Measurements from ENCODE around the gene FMO3.

The FMO3 gene

DNA sequence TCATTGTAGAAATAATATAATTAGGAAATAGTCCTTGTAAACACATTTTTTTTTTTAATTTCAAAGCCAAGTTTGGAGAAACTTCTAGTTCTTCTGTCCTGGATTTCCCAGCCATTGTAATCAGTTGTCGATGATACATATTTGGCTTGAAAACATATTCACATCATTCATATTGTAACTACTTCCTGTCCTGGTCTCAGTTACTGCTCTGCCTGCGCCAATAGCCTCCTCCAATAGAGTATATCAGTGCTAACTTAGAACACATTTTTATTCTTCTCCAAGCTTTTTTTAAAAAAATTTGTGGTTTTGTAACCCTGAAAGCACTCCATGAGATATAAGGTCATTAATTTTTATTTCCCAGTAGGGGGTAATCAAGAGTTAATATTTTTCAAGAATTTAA, 48.3 kb downstream of the FMO3 start:
- Histone ChIP-seq H3K9me3 (ENCODE audit: control insufficient read depth, low read length) (no peaks in the 10 kb centered on the region), H3K4me3 (ENCODE audit: extremely low read depth, insufficient read depth, low read length, poor library complexity, severe bottlenecking) (no peak overlapping the region), H3K4me1 (ENCODE audit: control insufficient read depth, insufficient read depth, low read length, poor library complexity, severe bottlenecking) (no peaks in the 10 kb centered on the region), H3K27ac (ENCODE audit: low read depth, low read length, severe bottlenecking) (no peak overlapping the region), H3K36me3 (ENCODE audit: control insufficient read depth, insufficient read depth, low read length) (no peaks in the 10 kb centered on the region)
- WGBS, 2 experiments (ENCODE audit: insufficient coverage in 2 of 2): 90% methylated on average over 2 of the region's 2 CpGs; no CpG with 5 or more reads in 1 of the 2 experiments

GRCh38 chr1:171139890-171140289, 49.2 kb downstream of the FMO3 start:
- Histone ChIP-seq H3K27ac (ENCODE audit: low read depth, low read length, severe bottlenecking) (no peak overlapping the region), H3K9me3 (ENCODE audit: control insufficient read depth, low read length) (no peaks in the 10 kb centered on the region), H3K36me3 (ENCODE audit: control insufficient read depth, insufficient read depth, low read length) (no peaks in the 10 kb centered on the region), H3K4me3 (ENCODE audit: extremely low read depth, insufficient read depth, low read length, poor library complexity, severe bottlenecking) (no peak overlapping the region), H3K4me1 (ENCODE audit: control insufficient read depth, insufficient read depth, low read length, poor library complexity, severe bottlenecking) (no peaks in the 10 kb centered on the region)
- WGBS, 2 experiments (ENCODE audit: insufficient coverage in 2 of 2): 67 to 100% methylated on average over 1 of the region's 4 CpGs

DNA sequence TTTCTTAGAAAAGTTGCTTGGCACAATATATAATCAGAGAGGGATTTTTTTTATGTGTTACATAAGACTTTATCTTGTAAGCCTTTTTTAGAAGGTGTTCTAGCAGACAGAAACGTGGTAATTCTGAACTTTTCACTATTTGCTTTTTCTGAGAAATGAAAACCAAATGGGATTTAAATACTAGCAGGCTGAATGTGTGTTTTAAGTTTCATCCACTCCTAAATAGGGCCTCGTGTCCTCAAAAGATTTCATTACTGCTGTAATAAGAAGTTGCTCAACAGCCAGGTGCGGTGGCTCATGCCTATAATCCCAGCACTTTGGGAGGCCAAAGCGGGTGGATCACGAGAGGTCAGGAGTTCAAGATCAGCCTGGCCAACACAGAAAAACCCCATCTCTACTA, 49.7 kb downstream of the FMO3 start:
- no peaks in the 10 kb centered on the region for H3K4me1 ChIP-seq (ENCODE audit: control insufficient read depth, insufficient read depth, low read length, poor library complexity, severe bottlenecking)
- H3K4me3 ChIP-seq (ENCODE audit: extremely low read depth, insufficient read depth, low read length, poor library complexity, severe bottlenecking): no peak overlapping the region
- H3K27ac ChIP-seq (ENCODE audit: low read depth, low read length, severe bottlenecking): no peak overlapping the region
- 76 to 88% methylated on average over 2 to 3 of the region's 5 CpGs for WGBS, 2 experiments (ENCODE audit: insufficient coverage in 2 of 2)
- H3K36me3 ChIP-seq (ENCODE audit: control insufficient read depth, insufficient read depth, low read length): no peaks in the 10 kb centered on the region
- no peaks in the 10 kb centered on the region for H3K9me3 ChIP-seq (ENCODE audit: control insufficient read depth, low read length)

- WGBS, 2 experiments (ENCODE audit: insufficient coverage in 2 of 2): no CpG with 5 or more reads among the region's 4 CpGs
- Histone ChIP-seq H3K27ac (ENCODE audit: low read depth, low read length, severe bottlenecking) (no peak overlapping the region), H3K4me3 (ENCODE audit: extremely low read depth, insufficient read depth, low read length, poor library complexity, severe bottlenecking) (no peak overlapping the region), H3K4me1 (ENCODE audit: control insufficient read depth, insufficient read depth, low read length, poor library complexity, severe bottlenecking) (no peaks in the 10 kb centered on the region), H3K9me3 (ENCODE audit: control insufficient read depth, low read length) (no peaks in the 10 kb centered on the region), H3K36me3 (ENCODE audit: control insufficient read depth, insufficient read depth, low read length) (no peaks in the 10 kb centered on the region)
Measured at GRCh38 chr1:171140956-171141687, 50.4 kb downstream of the FMO3 start.

- no peak overlapping the region for H3K27ac ChIP-seq (ENCODE audit: low read depth, low read length, severe bottlenecking)
- no peaks in the 10 kb centered on the region for H3K4me1 ChIP-seq (ENCODE audit: control insufficient read depth, insufficient read depth, low read length, poor library complexity, severe bottlenecking)
- no peaks in the 10 kb centered on the region for H3K36me3 ChIP-seq (ENCODE audit: control insufficient read depth, insufficient read depth, low read length)
- H3K4me3 ChIP-seq (ENCODE audit: extremely low read depth, insufficient read depth, low read length, poor library complexity, severe bottlenecking): no peak overlapping the region
- 100% methylated on average over 2 of the region's 6 CpGs; no CpG with 5 or more reads in 1 of the 2 experiments for WGBS, 2 experiments (ENCODE audit: insufficient coverage in 2 of 2)
- no peaks in the 10 kb centered on the region for H3K9me3 ChIP-seq (ENCODE audit: control insufficient read depth, low read length)
Measured at GRCh38 chr1:171141688-171142415, 51.1 kb downstream of the FMO3 start.

DNA sequence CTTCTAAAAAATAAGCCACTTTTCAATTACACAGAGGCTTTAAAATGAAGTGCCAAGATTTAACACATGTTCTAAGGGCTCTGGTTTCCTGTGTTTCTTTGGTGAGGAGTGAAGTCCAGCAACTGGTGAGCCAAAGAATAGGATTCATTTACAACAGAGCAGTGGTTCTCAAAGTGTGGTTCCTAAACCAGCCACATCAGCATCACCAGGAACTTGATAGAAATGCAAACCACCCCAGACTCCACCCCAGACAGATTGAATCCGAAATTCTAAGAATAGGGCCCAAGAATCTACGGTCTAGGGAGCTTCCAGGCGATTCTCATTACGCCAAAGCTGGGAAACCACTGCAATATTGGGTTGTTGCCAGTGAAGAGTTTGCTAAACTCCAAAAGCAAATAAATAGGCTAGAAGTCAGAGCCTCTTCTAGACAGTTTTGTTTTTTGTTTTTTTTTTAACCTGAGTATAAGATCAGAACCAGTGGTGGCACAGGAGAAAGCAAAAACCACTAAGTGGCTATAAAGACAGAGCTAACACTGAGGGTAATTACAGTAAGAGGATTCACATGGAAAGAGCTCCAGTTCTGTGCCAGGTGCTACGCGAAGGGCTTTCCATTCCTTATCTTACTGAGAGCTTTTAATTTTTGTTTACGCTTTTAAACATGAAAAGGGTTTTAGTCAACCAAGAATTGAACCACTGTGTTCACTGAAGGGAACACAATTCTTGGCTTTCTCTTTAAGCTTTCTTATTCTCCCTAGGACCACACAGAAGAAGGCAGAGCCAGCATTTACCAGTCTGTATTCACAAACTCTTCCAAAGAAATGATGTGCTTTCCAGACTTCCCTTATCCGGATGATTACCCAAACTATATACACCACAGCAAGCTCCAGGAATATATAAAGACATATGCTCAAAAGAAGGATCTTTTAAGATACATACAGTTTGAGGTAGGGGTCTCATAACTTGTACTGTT, 52.0 kb downstream of the FMO3 start:
- H3K9me3 ChIP-seq (ENCODE audit: control insufficient read depth, low read length): no peaks in the 10 kb centered on the region
- no peaks in the 10 kb centered on the region for H3K36me3 ChIP-seq (ENCODE audit: control insufficient read depth, insufficient read depth, low read length)
- no peak overlapping the region for H3K27ac ChIP-seq (ENCODE audit: low read depth, low read length, severe bottlenecking)
- H3K4me3 ChIP-seq (ENCODE audit: extremely low read depth, insufficient read depth, low read length, poor library complexity, severe bottlenecking): no peak overlapping the region
- 87 to 96% methylated on average over 6 of the region's 8 CpGs for WGBS, 2 experiments (ENCODE audit: insufficient coverage in 2 of 2)
- H3K4me1 ChIP-seq (ENCODE audit: control insufficient read depth, insufficient read depth, low read length, poor library complexity, severe bottlenecking): no peaks in the 10 kb centered on the region

DNA sequence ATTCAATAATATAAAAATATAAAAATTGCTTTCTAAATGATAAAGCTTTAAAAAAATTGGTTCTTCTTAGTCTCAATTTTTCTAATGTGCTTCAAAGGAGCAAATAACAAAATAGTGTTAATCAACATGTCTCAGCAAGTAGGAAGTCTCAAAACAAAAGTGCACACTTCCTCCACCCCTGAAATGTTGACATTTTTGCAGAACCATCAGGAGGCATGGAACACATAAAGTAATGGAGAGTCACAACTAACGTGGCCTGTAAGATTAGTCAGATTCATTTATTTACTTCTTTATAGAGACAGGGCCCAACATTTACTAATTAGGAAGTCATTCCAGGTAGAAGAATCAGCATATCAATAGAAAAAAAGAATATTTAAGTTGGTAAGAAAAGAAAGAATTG, 59.5 kb downstream of the FMO3 start:
- WGBS, 2 experiments (ENCODE audit: insufficient coverage in 2 of 2): no CpG with 5 or more reads among the region's 1 CpG
- Histone ChIP-seq H3K27ac (ENCODE audit: low read depth, low read length, severe bottlenecking) (no peak overlapping the region), H3K9me3 (ENCODE audit: control insufficient read depth, low read length) (no peaks in the 10 kb centered on the region), H3K36me3 (ENCODE audit: control insufficient read depth, insufficient read depth, low read length) (no peaks in the 10 kb centered on the region), H3K4me3 (ENCODE audit: extremely low read depth, insufficient read depth, low read length, poor library complexity, severe bottlenecking) (no peak overlapping the region), H3K4me1 (ENCODE audit: control insufficient read depth, insufficient read depth, low read length, poor library complexity, severe bottlenecking) (no peaks in the 10 kb centered on the region)

- Histone ChIP-seq H3K4me1 (ENCODE audit: control insufficient read depth, insufficient read depth, low read length, poor library complexity, severe bottlenecking) (no peaks in the 10 kb centered on the region), H3K9me3 (ENCODE audit: control insufficient read depth, low read length) (no peaks in the 10 kb centered on the region), H3K27ac (ENCODE audit: low read depth, low read length, severe bottlenecking) (no peak overlapping the region), H3K4me3 (ENCODE audit: extremely low read depth, insufficient read depth, low read length, poor library complexity, severe bottlenecking) (no peak overlapping the region), H3K36me3 (ENCODE audit: control insufficient read depth, insufficient read depth, low read length) (no peaks in the 10 kb centered on the region)
- 70 to 89% methylated on average over 2 of the region's 2 CpGs for WGBS, 2 experiments (ENCODE audit: insufficient coverage in 2 of 2)
Measured at GRCh38 chr1:171152549-171152948, 61.8 kb downstream of the FMO3 start.

DNA sequence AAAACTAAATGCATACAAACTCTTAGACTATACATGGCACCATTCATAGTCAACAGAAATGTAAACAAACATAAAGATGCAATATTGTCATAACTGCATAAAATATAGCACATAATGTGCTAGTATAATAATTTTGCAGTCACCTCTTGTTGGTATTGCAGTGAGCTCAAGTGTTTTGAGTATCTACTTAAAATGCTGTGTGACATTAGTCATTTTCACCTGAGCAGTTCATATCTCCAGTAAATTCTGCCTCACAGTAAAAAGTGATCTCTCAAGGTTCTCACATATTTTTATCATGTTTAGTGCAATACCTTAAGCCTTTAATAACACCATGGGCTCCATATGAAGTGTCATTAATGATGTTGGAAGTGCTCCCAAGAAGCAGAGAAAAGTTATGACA, 64.8 kb downstream of the FMO3 start:
- H3K9me3 ChIP-seq (ENCODE audit: control insufficient read depth, low read length): peaks cover 3% of the 10 kb centered on the region

DNA sequence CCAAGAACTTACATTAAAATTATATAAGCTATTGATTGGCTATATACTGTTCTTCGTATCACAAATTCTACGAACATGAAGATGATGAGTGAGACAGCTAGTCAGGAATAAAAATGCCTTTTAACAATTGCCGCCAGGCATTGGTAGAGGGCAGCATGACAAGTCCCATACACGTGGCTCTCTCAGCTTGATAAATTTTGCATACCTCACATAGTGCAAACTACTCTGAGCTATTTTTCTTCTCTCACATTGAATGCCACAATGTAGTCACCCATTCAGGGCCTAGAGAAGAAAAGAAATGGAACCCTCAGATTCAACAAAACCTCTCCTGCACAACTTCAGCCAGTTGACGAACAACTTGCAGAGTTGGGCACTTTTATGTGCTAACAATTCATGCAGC, 67.4 kb downstream of the FMO3 start:
- no peak overlapping the region for H3K27ac ChIP-seq (ENCODE audit: low read depth, low read length, severe bottlenecking)
- 64 to 67% methylated on average over 2 of the region's 5 CpGs for WGBS, 2 experiments (ENCODE audit: insufficient coverage in 2 of 2)
- H3K36me3 ChIP-seq (ENCODE audit: control insufficient read depth, insufficient read depth, low read length): no peaks in the 10 kb centered on the region
- no peak overlapping the region for H3K4me3 ChIP-seq (ENCODE audit: extremely low read depth, insufficient read depth, low read length, poor library complexity, severe bottlenecking)
- H3K4me1 ChIP-seq (ENCODE audit: control insufficient read depth, insufficient read depth, low read length, poor library complexity, severe bottlenecking): no peaks in the 10 kb centered on the region
- peaks cover 3% of the 10 kb centered on the region for H3K9me3 ChIP-seq (ENCODE audit: control insufficient read depth, low read length)

More for the DNA sequence above, 64.8 kb downstream of the FMO3 start:
- no peaks in the 10 kb centered on the region for H3K36me3 ChIP-seq (ENCODE audit: control insufficient read depth, insufficient read depth, low read length)
- H3K4me1 ChIP-seq (ENCODE audit: control insufficient read depth, insufficient read depth, low read length, poor library complexity, severe bottlenecking): no peaks in the 10 kb centered on the region
- no peak overlapping the region for H3K27ac ChIP-seq (ENCODE audit: low read depth, low read length, severe bottlenecking)
- H3K4me3 ChIP-seq (ENCODE audit: extremely low read depth, insufficient read depth, low read length, poor library complexity, severe bottlenecking): no peak overlapping the region

Measured in mesodermal cell (in vitro differentiated cells).